ENCODE results near the gene HCST.

Gene HCST

DNA sequence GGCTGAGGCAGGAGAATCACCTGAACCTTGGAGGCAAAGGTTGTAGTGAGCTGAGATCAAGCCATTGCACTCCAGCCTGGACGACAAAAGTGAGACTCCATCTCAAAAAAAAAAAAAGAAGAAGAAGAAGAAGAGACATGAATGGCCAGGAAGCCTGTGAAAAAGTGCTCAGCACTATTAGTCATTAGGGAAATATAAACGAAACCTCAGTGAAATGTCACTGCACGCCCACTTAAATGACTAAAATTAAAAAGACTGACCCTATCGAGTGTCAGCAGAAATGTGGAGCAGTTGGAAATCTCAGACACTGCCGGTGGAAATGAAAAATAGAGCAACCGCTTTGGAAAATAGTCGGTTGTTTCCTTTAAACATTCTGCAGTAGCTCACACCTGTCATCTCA lies 11.3 kb downstream of the HCST start:
- Histone ChIP-seq H3K4me1 (ENCODE audit: control insufficient read depth, insufficient read depth, low read length) (no peaks in the 10 kb centered on the region), H3K9me3 (ENCODE audit: control insufficient read depth, insufficient read depth, low read depth, low read length) (no peaks in the 10 kb centered on the region; the same call in 1 of the 2 replicates), H3K4me3 (ENCODE audit: low read depth, low read length) (no peak overlapping the region), H3K36me3 (ENCODE audit: control insufficient read depth in 2 of 2, insufficient read depth in 1 of 2, low read length in 2 of 2) (no peaks in the 10 kb centered on the region; a peak in 1 of 3 replicates), H3K27ac (ENCODE audit: extremely low read depth, low read depth, low read length) (no peak overlapping the region)
- CTCF ChIA-PET = interaction anchor here (0.6 kb wide), 1 partner anchor 22 kb away, joined by 3 read pairs; no protein-coding TSS in a partner anchor
- POLR2A ChIA-PET = interaction anchor here (0.5 kb wide), 1 partner anchor 26 kb away, joined by 3 read pairs; no protein-coding TSS in a partner anchor
- TF ChIP-seq ZNF664 (tag by site-specific recombination; IDR thresholded peaks at IDR 0.05) (no peak), PRDM1 (tag by site-specific recombination; IDR thresholded peaks at IDR 0.05) (peak; percentile 45; the same call in 1 of the 2 replicates), ZBTB17 (tag by site-specific recombination; IDR thresholded peaks at IDR 0.05) (peak; percentile 10; the same call in 1 of the 2 replicates)

- Histone ChIP-seq H3K27ac (ENCODE audit: extremely low read depth, low read depth, low read length) (no peak overlapping the region), H3K4me1 (ENCODE audit: control insufficient read depth, insufficient read depth, low read length) (no peaks in the 10 kb centered on the region), H3K4me3 (ENCODE audit: low read depth, low read length) (no peak overlapping the region), H3K9me3 (ENCODE audit: control insufficient read depth, insufficient read depth, low read depth, low read length) (no peaks in the 10 kb centered on the region; the same call in 1 of the 2 replicates), H3K36me3 (ENCODE audit: control insufficient read depth in 2 of 2, insufficient read depth in 1 of 2, low read length in 2 of 2) (no peaks in the 10 kb centered on the region; a peak in 1 of 3 replicates)
- ChIA-PET POLR2A (interaction anchor here (0.7 kb wide), 2 partner anchors 16 to 175 kb away, joined by 3 to 6 read pairs; no protein-coding TSS in a partner anchor), CTCF (interaction anchor here (0.6 kb wide), 1 partner anchor 12 kb away, joined by 3 read pairs; no protein-coding TSS in a partner anchor)
- TF ChIP-seq ZNF514 (tag by site-specific recombination; IDR thresholded peaks at IDR 0.05) (no peak), GLI4 (tag by site-specific recombination; IDR thresholded peaks at IDR 0.05) (no peak), ZNF768 (tag by site-specific recombination; IDR thresholded peaks at IDR 0.05) (no peak), ZNF830 (tag by site-specific recombination; IDR thresholded peaks at IDR 0.05; ENCODE audit: low read depth) (no peak), ZNF626 (tag by site-specific recombination; IDR thresholded peaks at IDR 0.05) (no peak), KLF16 (tag by site-specific recombination; IDR thresholded peaks at IDR 0.05) (no peak), ZNF521 (tag by site-specific recombination; IDR thresholded peaks at IDR 0.05) (no peak), ZNF248 (tag by site-specific recombination; IDR thresholded peaks at IDR 0.05) (no peak), ZNF518A (tag by site-specific recombination; conservative IDR thresholded peaks at IDR 0.05; ENCODE audit: low read depth) (no peak), ZNF24 (tag by site-specific recombination; IDR thresholded peaks at IDR 0.05) (no peak), ZNF433 (tag by site-specific recombination; IDR thresholded peaks at IDR 0.05; ENCODE audit: low read depth) (no peak), ZBTB11 (tag by site-specific recombination; conservative IDR thresholded peaks at IDR 0.05; ENCODE audit: low read depth) (no peak), SALL2 (tag by site-specific recombination; IDR thresholded peaks at IDR 0.05; ENCODE audit: borderline replicate concordance) (no peak), ZFP3 (tag by site-specific recombination; IDR thresholded peaks at IDR 0.05; ENCODE audit: low read depth) (no peak), REPIN1 (tag by site-specific recombination; IDR thresholded peaks at IDR 0.05; ENCODE audit: low read depth) (no peak), WT1 (tag by site-specific recombination; IDR thresholded peaks at IDR 0.05) (no peak), ZNF274 (IDR thresholded peaks at IDR 0.05; ENCODE audit: low read length) (no peak), ZNF274 (tag by site-specific recombination; IDR thresholded peaks at IDR 0.05; ENCODE audit: borderline replicate concordance) (no peak), EGR2 (tag by site-specific recombination; IDR thresholded peaks at IDR 0.05; ENCODE audit: low read depth) (no peak)
- TF ChIP-seq, protein P1, sequence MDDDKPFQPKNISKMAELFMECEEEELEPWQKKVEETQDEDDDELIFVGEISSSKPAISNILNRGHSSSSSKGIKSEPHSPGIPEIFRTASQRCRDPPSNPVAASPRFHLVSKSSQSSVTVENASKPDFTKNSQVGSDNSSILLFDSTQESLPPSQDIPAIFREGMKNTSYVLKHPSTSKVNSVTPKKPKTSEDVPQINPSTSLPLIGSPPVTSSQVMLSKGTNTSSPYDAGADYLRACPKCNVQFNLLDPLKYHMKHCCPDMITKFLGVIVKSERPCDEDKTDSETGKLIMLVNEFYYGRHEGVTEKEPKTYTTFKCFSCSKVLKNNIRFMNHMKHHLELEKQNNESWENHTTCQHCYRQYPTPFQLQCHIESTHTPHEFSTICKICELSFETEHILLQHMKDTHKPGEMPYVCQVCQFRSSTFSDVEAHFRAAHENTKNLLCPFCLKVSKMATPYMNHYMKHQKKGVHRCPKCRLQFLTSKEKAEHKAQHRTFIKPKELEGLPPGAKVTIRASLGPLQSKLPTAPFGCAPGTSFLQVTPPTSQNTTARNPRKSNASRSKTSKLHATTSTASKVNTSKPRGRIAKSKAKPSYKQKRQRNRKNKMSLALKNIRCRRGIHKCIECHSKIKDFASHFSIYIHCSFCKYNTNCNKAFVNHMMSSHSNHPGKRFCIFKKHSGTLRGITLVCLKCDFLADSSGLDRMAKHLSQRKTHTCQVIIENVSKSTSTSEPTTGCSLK (tag by site-specific recombination; IDR thresholded peaks at IDR 0.05) = no peak
These were observed 13.1 kb downstream of the HCST start for GRCh38 chr19:35915443-35915842.

All from HEK293 (cell line).